ENCODE data around the gene CRIP2. TPM values are rescaled to one million over a fixed set of nuclear protein-coding genes. Genes with fewer than 3 reads are reported as not detected.

CRIP2 gene
- total and polyA plus RNA-seq, 2 of the 13 experiments (the other 11 are each of a cell fraction or from before 2014, with no cell fraction given), result 31.6 to 37.9 TPM

- TF ChIP-seq, protein P1, sequence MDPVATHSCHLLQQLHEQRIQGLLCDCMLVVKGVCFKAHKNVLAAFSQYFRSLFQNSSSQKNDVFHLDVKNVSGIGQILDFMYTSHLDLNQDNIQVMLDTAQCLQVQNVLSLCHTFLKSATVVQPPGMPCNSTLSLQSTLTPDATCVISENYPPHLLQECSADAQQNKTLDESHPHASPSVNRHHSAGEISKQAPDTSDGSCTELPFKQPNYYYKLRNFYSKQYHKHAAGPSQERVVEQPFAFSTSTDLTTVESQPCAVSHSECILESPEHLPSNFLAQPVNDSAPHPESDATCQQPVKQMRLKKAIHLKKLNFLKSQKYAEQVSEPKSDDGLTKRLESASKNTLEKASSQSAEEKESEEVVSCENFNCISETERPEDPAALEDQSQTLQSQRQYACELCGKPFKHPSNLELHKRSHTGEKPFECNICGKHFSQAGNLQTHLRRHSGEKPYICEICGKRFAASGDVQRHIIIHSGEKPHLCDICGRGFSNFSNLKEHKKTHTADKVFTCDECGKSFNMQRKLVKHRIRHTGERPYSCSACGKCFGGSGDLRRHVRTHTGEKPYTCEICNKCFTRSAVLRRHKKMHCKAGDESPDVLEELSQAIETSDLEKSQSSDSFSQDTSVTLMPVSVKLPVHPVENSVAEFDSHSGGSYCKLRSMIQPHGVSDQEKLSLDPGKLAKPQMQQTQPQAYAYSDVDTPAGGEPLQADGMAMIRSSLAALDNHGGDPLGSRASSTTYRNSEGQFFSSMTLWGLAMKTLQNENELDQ (CRISPR knock-in tag; IDR thresholded peaks at IDR 0.05; ENCODE audit: borderline replicate concordance), result no peak
- TF ChIP-seq MED1 (CRISPR knock-in tag; IDR thresholded peaks at IDR 0.05) (peak; percentile 36; the same call in 1 of the 2 replicates), RFX1 (IDR thresholded peaks at IDR 0.05) (no peak), KMT2B (CRISPR knock-in tag; IDR thresholded peaks at IDR 0.05) (no peak), ZNF577 (CRISPR knock-in tag; IDR thresholded peaks at IDR 0.05; ENCODE audit: borderline replicate concordance, low read depth) (no peak), ZNF564 (CRISPR knock-in tag; IDR thresholded peaks at IDR 0.05) (0 out of 2 replicates have a peak, but pooled peaks have one; percentile 25), ZNF839 (CRISPR knock-in tag; IDR thresholded peaks at IDR 0.05; ENCODE audit: borderline replicate concordance) (no peak), HNRNPLL (IDR thresholded peaks at IDR 0.05; ENCODE audit: low read depth, low read length, poor library complexity, severe bottlenecking) (no peak), ZNF280B (CRISPR knock-in tag; IDR thresholded peaks at IDR 0.05; ENCODE audit: borderline replicate concordance) (0 out of 2 replicates have a peak, but pooled peaks have one; percentile 16), ZNF780A (CRISPR knock-in tag; IDR thresholded peaks at IDR 0.05) (no peak), ZNF274 (CRISPR knock-in tag; IDR thresholded peaks at IDR 0.05) (no peak), PAX8 (CRISPR knock-in tag; IDR thresholded peaks at IDR 0.05; ENCODE audit: borderline replicate concordance) (no peak), ZFP37 (CRISPR knock-in tag; IDR thresholded peaks at IDR 0.05; ENCODE audit: borderline replicate concordance) (no peak), ZNF550 (CRISPR knock-in tag; IDR thresholded peaks at IDR 0.05; ENCODE audit: borderline replicate concordance) (no peak), ZNF124 (CRISPR knock-in tag; IDR thresholded peaks at IDR 0.05) (0 out of 2 replicates have a peak, but pooled peaks have one; percentile 36), ZNF558 (CRISPR knock-in tag; IDR thresholded peaks at IDR 0.05; ENCODE audit: borderline replicate concordance) (no peak), MYC (CRISPR knock-in tag; IDR thresholded peaks at IDR 0.05; ENCODE audit: borderline replicate concordance) (peak; percentile 32; the same call in 1 of the 2 replicates)
- TF ChIP-seq, protein P2, sequence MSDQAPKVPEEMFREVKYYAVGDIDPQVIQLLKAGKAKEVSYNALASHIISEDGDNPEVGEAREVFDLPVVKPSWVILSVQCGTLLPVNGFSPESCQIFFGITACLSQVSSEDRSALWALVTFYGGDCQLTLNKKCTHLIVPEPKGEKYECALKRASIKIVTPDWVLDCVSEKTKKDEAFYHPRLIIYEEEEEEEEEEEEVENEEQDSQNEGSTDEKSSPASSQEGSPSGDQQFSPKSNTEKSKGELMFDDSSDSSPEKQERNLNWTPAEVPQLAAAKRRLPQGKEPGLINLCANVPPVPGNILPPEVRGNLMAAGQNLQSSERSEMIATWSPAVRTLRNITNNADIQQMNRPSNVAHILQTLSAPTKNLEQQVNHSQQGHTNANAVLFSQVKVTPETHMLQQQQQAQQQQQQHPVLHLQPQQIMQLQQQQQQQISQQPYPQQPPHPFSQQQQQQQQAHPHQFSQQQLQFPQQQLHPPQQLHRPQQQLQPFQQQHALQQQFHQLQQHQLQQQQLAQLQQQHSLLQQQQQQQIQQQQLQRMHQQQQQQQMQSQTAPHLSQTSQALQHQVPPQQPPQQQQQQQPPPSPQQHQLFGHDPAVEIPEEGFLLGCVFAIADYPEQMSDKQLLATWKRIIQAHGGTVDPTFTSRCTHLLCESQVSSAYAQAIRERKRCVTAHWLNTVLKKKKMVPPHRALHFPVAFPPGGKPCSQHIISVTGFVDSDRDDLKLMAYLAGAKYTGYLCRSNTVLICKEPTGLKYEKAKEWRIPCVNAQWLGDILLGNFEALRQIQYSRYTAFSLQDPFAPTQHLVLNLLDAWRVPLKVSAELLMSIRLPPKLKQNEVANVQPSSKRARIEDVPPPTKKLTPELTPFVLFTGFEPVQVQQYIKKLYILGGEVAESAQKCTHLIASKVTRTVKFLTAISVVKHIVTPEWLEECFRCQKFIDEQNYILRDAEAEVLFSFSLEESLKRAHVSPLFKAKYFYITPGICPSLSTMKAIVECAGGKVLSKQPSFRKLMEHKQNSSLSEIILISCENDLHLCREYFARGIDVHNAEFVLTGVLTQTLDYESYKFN (CRISPR knock-in tag; conservative IDR thresholded peaks at IDR 0.05), result peak; percentile 23; the same call in 1 of the 2 replicates
- TF ChIP-seq, protein P3, sequence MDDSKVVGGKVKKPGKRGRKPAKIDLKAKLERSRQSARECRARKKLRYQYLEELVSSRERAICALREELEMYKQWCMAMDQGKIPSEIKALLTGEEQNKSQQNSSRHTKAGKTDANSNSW (CRISPR knock-in tag; IDR thresholded peaks at IDR 0.05; ENCODE audit: borderline replicate concordance), result no peak
- TF ChIP-seq, protein P4, sequence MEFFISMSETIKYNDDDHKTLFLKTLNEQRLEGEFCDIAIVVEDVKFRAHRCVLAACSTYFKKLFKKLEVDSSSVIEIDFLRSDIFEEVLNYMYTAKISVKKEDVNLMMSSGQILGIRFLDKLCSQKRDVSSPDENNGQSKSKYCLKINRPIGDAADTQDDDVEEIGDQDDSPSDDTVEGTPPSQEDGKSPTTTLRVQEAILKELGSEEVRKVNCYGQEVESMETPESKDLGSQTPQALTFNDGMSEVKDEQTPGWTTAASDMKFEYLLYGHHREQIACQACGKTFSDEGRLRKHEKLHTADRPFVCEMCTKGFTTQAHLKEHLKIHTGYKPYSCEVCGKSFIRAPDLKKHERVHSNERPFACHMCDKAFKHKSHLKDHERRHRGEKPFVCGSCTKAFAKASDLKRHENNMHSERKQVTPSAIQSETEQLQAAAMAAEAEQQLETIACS (CRISPR knock-in tag; IDR thresholded peaks at IDR 0.05), result no peak
These were observed 29.5 kb downstream of the CRIP2 start (continued) for GRCh38 chr14:105503935-105504692.

All from HepG2 (cell line).